GM19328 (cell line): ENCODE results near the gene TP53I11.

Experiments used
- ATAC-seq: cut with Tn5 transposase; IDR thresholded peaks from one replicate; pipeline ENCODE4 v1.9.1; 2021; ENCODE audit warnings: mild to moderate bottlenecking, moderate library complexity; ENCODE audit not compliant: unreplicated experiment

The TP53I11 gene

DNA sequence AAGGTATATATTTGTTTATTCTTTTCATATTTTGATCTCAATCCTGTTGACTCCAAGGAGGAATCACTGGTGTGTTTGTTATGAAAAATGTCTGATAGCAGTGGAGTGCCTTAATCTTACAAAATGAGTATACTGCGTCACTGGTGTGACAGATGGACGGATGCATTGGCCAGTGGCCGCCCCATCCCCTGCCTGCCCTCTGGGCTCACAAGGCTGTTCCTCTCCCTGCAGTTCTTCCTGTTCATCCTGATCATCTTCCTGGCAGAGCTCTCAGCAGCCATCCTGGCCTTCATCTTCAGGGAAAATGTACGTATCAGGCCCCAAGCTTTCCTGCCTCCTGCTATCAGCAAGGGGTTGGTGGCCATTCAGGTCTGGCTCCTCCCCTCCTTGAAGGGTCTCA, 32.9 kb downstream of the TP53I11 start:
- ATAC-seq: no peak

DNA sequence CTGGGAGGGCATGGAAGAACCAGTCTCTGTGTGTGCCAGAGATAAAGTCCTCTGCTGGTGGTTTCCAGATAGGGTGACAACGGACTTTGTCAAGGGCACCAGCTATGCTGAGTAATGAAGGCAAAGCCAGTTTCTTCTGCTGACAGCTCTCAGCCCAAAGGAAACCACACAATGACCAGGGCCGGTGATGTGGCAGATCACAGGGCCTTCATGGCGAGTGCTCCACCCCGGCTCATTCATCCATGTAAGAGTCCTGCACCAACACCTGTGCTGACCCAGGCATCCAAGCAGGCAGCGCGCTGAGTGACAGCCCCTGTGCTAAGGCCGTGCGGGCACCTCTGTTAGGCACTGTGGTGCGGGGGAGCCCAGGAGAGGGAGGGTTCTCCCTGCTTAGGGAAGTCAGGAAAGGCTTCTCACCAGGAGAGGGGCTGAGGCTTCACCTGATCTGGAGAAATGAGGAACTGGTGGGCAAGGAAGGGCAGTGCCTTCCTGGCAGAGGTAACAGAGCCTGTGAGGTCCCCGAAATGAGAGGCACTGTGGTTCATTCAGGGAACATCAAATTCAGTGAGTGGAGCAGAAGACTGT, 33.8 kb downstream of the TP53I11 start:
- ATAC-seq: no peak

DNA sequence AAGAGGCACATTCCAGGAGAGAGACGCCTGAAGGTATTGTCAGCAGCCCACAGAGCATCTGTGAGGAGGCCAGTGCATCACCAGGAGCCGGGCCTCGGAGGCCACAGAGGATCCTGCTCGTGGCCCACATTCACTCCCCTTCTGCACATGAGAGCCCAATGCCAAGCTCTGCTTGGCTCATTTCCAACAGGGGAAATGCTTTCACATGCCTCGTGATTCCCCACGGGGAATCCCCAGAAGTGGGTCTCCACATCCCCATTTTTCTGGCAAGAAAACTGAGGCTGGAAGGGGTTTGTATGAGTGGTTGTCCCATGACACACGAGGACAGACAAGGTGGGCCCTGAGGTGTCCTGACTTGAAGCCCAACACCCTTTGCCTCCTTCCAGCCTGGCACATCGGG, 34.4 kb downstream of the TP53I11 start:
- ATAC-seq: no peak

- no peak for ATAC-seq
These were observed 35.1 kb downstream of the TP53I11 start for GRCh38 chr11:44915621-44916020.

DNA sequence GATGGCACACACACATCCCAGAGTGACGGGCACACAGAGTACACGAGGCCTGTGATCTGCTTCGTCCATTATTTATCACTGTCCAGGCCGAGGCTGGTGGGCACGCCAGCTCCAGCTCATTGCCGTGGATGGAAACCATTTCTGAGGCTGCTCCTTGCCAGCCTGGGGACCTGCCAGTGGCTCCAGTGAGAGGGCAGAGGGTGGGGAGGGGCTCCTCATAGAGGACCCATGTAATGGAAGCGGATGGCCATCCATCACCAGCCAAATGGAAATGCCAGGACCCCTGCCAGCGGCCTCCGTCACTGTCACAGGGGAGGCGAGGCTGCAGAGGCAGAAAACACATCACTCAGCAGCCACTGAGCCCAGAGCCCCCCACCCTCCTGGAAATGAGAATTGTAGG, 35.7 kb downstream of the TP53I11 start:
- no peak for ATAC-seq

- ATAC-seq: no peak
These were observed 36.6 kb downstream of the TP53I11 start for GRCh38 chr11:44914105-44914504.

DNA sequence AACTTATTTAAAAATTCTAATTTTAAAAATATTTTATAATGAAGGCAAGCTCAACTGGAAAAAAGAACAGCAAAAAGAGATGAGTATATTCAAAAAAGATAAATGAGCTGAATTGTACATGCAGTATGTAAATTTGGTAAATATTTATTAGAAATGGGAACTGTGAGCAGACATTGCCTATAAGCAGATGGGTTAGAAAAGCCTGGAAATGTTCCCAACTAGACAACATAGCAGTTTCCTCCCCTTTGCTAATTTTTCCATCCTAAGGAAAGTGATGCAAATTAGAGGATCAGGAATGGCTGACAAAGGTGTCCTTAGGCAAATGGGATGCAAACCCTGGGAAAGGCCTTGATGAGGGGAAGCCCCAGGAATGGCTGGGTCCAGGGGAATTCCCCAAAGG, 37.2 kb downstream of the TP53I11 start:
- ATAC-seq: no peak

GRCh38 chr11:44912270-44912987, 38.3 kb downstream of the TP53I11 start:
- no peak for ATAC-seq

DNA sequence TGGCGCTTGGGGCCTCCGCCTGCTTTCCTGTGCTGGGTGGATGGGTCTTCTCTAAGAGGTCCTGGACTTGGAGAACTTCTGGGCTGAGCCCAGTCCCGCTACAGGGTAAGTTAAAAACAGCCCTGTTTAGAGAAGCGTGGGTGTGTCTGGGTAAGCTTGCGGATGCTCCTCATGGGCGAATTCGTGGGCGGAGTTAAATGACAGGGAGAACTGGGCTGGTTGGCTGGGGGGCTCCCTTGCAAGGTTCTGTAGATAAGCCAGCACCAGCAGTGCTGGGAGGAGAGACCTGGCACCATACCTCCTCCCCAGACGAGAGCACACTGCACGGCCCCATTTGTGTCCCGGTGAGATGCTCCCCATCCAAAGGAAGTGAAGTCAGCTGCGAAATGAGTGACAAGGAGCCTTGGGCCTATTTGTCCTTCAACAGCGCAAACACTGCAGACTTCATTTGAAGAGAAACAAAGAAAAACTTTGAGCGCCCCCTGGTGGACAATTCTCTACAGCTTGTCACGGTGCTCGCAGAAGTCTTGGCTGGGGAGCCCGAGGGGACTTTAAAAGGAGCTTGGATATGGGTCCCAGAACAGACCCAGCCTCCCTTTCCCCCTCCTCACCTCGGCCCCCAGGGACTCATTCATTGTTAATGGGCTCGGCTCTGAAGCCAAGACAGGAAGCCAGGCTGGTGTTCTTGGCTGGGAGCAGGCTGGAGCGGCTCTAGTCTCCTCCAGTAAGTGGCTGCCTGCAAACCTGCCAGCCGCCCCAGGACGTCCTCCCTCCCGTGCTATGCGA, 39.5 kb downstream of the TP53I11 start:
- ATAC-seq: no peak

- ATAC-seq: no peak
These were observed 40.1 kb downstream of the TP53I11 start for GRCh38 chr11:44910591-44910990.

- no peak for ATAC-seq
These were observed 41.1 kb downstream of the TP53I11 start for GRCh38 chr11:44909557-44909956.

DNA sequence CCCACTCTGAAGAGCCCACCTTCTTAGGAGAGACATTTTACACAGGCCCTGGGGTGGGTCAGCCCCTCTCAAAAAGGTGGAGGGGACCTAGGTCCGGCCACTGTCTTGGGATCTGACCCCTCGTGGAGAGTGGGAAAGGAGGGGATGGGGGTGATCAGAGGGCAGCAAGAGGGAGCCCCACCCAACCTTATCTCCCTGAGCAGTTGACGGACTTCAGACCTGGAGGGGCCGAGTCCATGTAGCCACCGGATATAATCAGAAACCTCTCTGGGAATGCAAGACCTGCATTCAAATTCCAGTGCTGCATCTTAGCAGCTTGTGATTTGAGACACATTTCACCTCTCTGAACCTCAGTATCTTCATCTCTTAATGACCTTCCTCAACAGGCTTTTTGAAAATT, 44.0 kb downstream of the TP53I11 start:
- no peak for ATAC-seq

- ATAC-seq: no peak
These were observed 45.4 kb downstream of the TP53I11 start for GRCh38 chr11:44905131-44905866.

- no peak for ATAC-seq
These were observed 46.2 kb downstream of the TP53I11 start for GRCh38 chr11:44904261-44905020.

GRCh38 chr11:44903518-44903917, 47.2 kb downstream of the TP53I11 start:
- ATAC-seq: no peak

DNA sequence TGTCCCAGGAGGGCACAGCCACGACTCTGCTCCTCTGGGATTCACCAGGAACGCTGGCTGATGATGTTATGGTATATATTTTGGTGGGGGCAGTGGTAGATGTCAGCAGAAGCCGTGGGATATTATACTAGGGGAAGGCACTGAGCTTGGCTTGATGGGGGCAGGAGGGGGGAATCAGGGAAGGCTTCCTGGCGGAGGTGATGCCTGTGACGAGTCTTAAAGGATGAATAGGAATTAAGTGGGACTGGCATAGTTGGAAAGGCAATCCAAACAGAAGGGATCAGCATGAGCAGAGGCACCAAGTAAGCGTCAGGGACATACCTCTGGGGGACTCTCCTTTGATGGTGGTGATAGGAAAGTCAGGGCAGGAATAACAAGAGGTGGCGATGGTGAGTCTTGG, 47.6 kb downstream of the TP53I11 start:
- ATAC-seq: no peak

DNA sequence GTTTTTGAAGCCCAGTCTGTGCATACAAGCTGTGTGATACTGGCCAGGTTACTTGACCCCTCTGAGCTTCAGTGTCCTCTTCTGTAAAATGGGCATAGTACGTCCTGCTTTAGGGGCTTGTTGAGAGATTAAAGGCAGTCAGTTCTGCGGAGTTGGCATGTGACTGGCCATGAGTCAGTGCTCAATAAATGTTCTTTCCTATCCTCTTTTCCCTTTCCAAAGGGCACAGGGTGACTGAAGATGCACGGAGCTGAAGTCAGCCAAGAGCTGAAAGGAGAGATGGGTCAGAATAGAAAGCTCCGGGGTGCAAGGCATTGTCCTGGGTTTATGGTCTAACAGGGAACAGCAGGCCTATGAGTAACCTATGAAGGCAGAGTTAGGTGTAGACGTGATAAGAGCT, 48.9 kb downstream of the TP53I11 start:
- no peak for ATAC-seq

DNA sequence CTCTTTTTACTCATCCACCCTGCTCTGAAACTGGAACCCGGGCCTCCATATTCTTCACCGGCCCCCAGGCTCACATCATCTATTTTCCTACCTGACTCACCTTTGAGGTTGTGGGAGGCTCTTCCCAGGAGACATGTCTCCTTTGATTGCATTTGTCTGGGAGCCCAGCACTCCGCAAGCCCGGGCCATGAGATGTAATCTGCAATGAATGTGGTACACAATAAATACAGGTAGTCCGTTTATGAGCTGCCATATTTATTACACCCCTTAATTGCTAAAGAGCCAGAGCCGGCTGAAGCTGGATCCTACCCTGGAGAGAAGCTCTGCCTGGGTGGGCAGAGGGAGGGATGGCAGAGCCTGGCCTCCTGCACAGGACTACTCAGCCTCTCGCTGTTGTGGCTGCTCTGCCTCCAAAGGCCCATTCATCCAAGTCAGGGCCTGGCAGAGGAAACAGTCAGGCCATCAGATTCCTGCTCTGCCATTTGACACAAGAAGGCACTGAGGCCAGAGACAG, 49.5 kb downstream of the TP53I11 start:
- no peak for ATAC-seq

DNA sequence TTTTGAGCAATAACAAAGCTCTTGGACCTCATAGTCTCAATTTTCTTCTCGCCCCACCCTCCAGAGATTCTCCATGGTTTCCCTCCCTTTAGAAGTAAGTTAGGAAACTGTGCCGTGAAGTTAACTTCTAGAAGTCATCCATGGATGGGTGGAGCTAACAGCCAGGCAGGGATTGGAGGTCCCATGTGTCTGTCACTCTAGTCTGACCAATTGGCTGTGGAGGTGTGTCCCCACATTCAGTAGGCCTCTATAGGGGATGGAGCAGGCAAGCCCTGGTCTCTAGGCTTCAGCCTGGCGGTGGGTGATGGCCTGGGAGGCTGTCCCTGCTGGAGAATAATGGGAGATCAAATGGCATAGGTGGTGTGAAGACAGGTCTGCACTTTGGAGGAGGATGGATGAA, 50.7 kb downstream of the TP53I11 start:
- no peak for ATAC-seq

GRCh38 chr11:44893846-44894617, 56.7 kb downstream of the TP53I11 start:
- ATAC-seq: no peak
